Right ventricle myocardium superior (tissue), 1 donor: ENCODE results near the gene DDX27. TPM values are rescaled to one million over a fixed set of nuclear protein-coding genes. Genes with fewer than 3 reads are reported as not detected.

Source experiments
- ATAC-seq: fragments of 200-7000 bp; cut with Tn5 transposase; one replicate; pipeline ENCODE4 v1.9.1; 2020; ENCODE audit warnings: mild to moderate bottlenecking; ENCODE audit not compliant: poor library complexity
- DNase-seq: peaks from one replicate; pipeline ENCODE4 v3.0.0-alpha.2; 2020
- intact Hi-C: fragments of 100-400 bp; cut with DNase I; formaldehyde crosslinking; loops from one replicate; pipeline ENCODE4 v1.11.2; 2022
- total RNA-seq: library from RNA; stranded (reverse); fragmentation: NEBNext Ultra II Directional; extraction: Animal tissue kit (Norgen Biotek cat#: 25700); gene quantifications from one replicate; pipeline ENCODE4 v1.2.1, GENCODE V29; 2021
- donor health status: DM: no; HTN: yes; CAD: no; lungs with severe emphysema.

The DDX27 gene
- total RNA-seq, 1 donor from 2014 or later = 12.2 TPM

- ATAC-seq = no peak
- intact Hi-C loops = no loop called here
- DNase-seq = no peak
Measured at GRCh38 chr20:49283176-49283702, 64.0 kb downstream of the DDX27 start.

GRCh38 chr20:49283703-49284625, 64.7 kb downstream of the DDX27 start:
- DNase-seq = no peak
- ATAC-seq = no peak
- intact Hi-C loops = no loop called here

GRCh38 chr20:49284818-49285217, 65.6 kb downstream of the DDX27 start:
- intact Hi-C loops = no loop called here
- no peak for ATAC-seq
- DNase-seq = no peak

- no peak for ATAC-seq
- DNase-seq = no peak
- intact Hi-C loops = no loop called here
Measured at GRCh38 chr20:49285233-49285668, 66.0 kb downstream of the DDX27 start.

GRCh38 chr20:49285813-49286494, 66.7 kb downstream of the DDX27 start:
- intact Hi-C loops = no loop called here
- ATAC-seq (no peak), DNase-seq (no peak)

GRCh38 chr20:49286689-49287551, 67.7 kb downstream of the DDX27 start:
- intact Hi-C loops = no loop called here
- no peak for DNase-seq

GRCh38 chr20:49287555-49288249, 68.5 kb downstream of the DDX27 start:
- intact Hi-C loops = no loop called here
- ATAC-seq (no peak), DNase-seq (no peak)

More at GRCh38 chr20:49286689-49287551, 67.7 kb downstream of the DDX27 start:
- ATAC-seq = no peak

GRCh38 chr20:49288250-49288751, 69.1 kb downstream of the DDX27 start:
- ATAC-seq (no peak), DNase-seq (no peak)
- intact Hi-C loops = no loop called here

GRCh38 chr20:49288784-49289696, 69.8 kb downstream of the DDX27 start:
- no peak for DNase-seq
- intact Hi-C loops = no loop called here
- ATAC-seq = no peak

GRCh38 chr20:49290608-49291191, 71.5 kb downstream of the DDX27 start:
- intact Hi-C loops = no loop called here
- ATAC-seq (no peak), DNase-seq (no peak)

GRCh38 chr20:49291200-49291599, 72.0 kb downstream of the DDX27 start:
- intact Hi-C loops = no loop called here
- ATAC-seq = no peak
- DNase-seq = no peak

- intact Hi-C loops = no loop called here
- DNase-seq = no peak
- no peak for ATAC-seq
Measured at GRCh38 chr20:49292010-49292409, 72.8 kb downstream of the DDX27 start.

- DNase-seq = no peak
- intact Hi-C loops = no loop called here
Measured at GRCh38 chr20:49293122-49293521, 73.9 kb downstream of the DDX27 start.

More at GRCh38 chr20:49293122-49293521, 73.9 kb downstream of the DDX27 start:
- ATAC-seq = no peak
